HG03097 (cell line): ENCODE data around the gene CPA5.
"Not testable (repeated sequence)": the region's sequence is repeated elsewhere in the genome, so short reads cannot be mapped to it uniquely, and the experiment has no call there.

Experiments
- ATAC-seq: cut with Tn5 transposase; IDR thresholded peaks from one replicate; pipeline ENCODE4 v1.9.1; 2021; ENCODE audit not compliant: unreplicated experiment, low FRiP score

CPA5 gene

GRCh38 chr7:130374507-130374906 lies 29.9 kb downstream of the CPA5 start:
- no peak for ATAC-seq

- ATAC-seq, result not testable (repeated sequence)
Observed at GRCh38 chr7:130376461-130376860, 31.8 kb downstream of the CPA5 start.

- no peak for ATAC-seq
Observed at GRCh38 chr7:130377178-130377577, 32.6 kb downstream of the CPA5 start.

GRCh38 chr7:130379019-130379418 lies 34.4 kb downstream of the CPA5 start:
- no peak for ATAC-seq

- ATAC-seq, result no peak
Observed at GRCh38 chr7:130379532-130379920, 34.9 kb downstream of the CPA5 start.

- no peak for ATAC-seq
Observed at GRCh38 chr7:130379921-130380860, 35.6 kb downstream of the CPA5 start, which contains the start of gene CPA1. CPA1 (plus strand) TSS chr7:130380494; CDS start chr7:130380521, 27 bp downstream.

GRCh38 chr7:130380861-130381455 lies 36.3 kb downstream of the CPA5 start:
- ATAC-seq, result no peak

GRCh38 chr7:130381468-130382312 lies 37.1 kb downstream of the CPA5 start:
- ATAC-seq, result no peak

GRCh38 chr7:130383187-130383980 lies 38.8 kb downstream of the CPA5 start:
- ATAC-seq, result no peak

- ATAC-seq, result no peak
Observed at GRCh38 chr7:130384371-130384801, 39.8 kb downstream of the CPA5 start.

GRCh38 chr7:130384841-130385599 lies 40.4 kb downstream of the CPA5 start:
- no peak for ATAC-seq

GRCh38 chr7:130385600-130386066 lies 41.0 kb downstream of the CPA5 start:
- ATAC-seq, result no peak

GRCh38 chr7:130386876-130387275 lies 42.3 kb downstream of the CPA5 start:
- no peak for ATAC-seq

GRCh38 chr7:130387306-130387627 lies 42.7 kb downstream of the CPA5 start:
- no peak for ATAC-seq

GRCh38 chr7:130387628-130388403 lies 43.2 kb downstream of the CPA5 start:
- ATAC-seq, result no peak

GRCh38 chr7:130388671-130389070 lies 44.1 kb downstream of the CPA5 start:
- ATAC-seq, result no peak

- no peak for ATAC-seq
Observed at GRCh38 chr7:130390486-130390885, 45.9 kb downstream of the CPA5 start.

- no peak for ATAC-seq
Observed at GRCh38 chr7:130393101-130393561, 48.5 kb downstream of the CPA5 start.
